Activated CD4-positive, alpha-beta T cell treated with anti-CD3 and anti-CD28 coated beads, Interleukin-2, amount 10 ng/mL, durations not matched to agents 7 days and 5 days (primary cell): Measurements from ENCODE around the gene NBR1. TPM values are rescaled to one million over a fixed set of nuclear protein-coding genes. Genes with fewer than 3 reads are reported as not detected.
"Not testable (repeated sequence)": the region's sequence is repeated elsewhere in the genome, so short reads cannot be mapped to it uniquely, and the experiment has no call there.

Source experiments
- CTCF ChIA-PET: fragments of 350-600 bp; sonication (Branson Sonifier 250); formaldehyde crosslinking; loops from one replicate; lab custom pipeline; 2021; ENCODE audit warnings: antibody characterized with exemption; lab: Charles Lee
- POLR2A ChIA-PET: fragments of 350-600 bp; sonication (Branson Sonifier 250); formaldehyde crosslinking; loops from one replicate; lab custom pipeline; 2021; ENCODE audit warnings: antibody characterized with exemption; lab: Charles Lee
- DNase-seq: peaks from one replicate; pipeline ENCODE4 v3.0.0-alpha.2; 2020
- H3K27ac Mint-ChIP-seq: one replicate; pipeline ENCODE4 v1.8.0; 2021; ENCODE audit warnings: mild to moderate bottlenecking, moderate library complexity, mixed read lengths
- H3K27me3 Mint-ChIP-seq: one replicate; pipeline ENCODE4 v1.8.0; 2021; ENCODE audit warnings: mixed read lengths
- H3K36me3 Mint-ChIP-seq: one replicate; pipeline ENCODE4 v1.8.0; 2021; ENCODE audit warnings: low read depth, mixed read lengths
- H3K4me1 Mint-ChIP-seq: one replicate; pipeline ENCODE4 v1.8.0; 2021; ENCODE audit warnings: mixed read lengths
- H3K4me3 Mint-ChIP-seq: one replicate; pipeline ENCODE4 v1.8.0; 2021; ENCODE audit warnings: mild to moderate bottlenecking, moderate library complexity, mixed read lengths
- H3K9me3 Mint-ChIP-seq: one replicate; pipeline ENCODE4 v1.8.0; 2021; ENCODE audit warnings: mixed read lengths
- total RNA-seq, 2 experiments: library from RNA; stranded (reverse); gene quantifications; one replicate each; pipeline ENCODE4 v1.2.3, GENCODE V29; 2021

NBR1 gene, protein sequence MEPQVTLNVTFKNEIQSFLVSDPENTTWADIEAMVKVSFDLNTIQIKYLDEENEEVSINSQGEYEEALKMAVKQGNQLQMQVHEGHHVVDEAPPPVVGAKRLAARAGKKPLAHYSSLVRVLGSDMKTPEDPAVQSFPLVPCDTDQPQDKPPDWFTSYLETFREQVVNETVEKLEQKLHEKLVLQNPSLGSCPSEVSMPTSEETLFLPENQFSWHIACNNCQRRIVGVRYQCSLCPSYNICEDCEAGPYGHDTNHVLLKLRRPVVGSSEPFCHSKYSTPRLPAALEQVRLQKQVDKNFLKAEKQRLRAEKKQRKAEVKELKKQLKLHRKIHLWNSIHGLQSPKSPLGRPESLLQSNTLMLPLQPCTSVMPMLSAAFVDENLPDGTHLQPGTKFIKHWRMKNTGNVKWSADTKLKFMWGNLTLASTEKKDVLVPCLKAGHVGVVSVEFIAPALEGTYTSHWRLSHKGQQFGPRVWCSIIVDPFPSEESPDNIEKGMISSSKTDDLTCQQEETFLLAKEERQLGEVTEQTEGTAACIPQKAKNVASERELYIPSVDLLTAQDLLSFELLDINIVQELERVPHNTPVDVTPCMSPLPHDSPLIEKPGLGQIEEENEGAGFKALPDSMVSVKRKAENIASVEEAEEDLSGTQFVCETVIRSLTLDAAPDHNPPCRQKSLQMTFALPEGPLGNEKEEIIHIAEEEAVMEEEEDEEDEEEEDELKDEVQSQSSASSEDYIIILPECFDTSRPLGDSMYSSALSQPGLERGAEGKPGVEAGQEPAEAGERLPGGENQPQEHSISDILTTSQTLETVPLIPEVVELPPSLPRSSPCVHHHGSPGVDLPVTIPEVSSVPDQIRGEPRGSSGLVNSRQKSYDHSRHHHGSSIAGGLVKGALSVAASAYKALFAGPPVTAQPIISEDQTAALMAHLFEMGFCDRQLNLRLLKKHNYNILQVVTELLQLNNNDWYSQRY
- total RNA-seq = 10 to 100 TPM; 53.9 to 54.3 TPM

DNA sequence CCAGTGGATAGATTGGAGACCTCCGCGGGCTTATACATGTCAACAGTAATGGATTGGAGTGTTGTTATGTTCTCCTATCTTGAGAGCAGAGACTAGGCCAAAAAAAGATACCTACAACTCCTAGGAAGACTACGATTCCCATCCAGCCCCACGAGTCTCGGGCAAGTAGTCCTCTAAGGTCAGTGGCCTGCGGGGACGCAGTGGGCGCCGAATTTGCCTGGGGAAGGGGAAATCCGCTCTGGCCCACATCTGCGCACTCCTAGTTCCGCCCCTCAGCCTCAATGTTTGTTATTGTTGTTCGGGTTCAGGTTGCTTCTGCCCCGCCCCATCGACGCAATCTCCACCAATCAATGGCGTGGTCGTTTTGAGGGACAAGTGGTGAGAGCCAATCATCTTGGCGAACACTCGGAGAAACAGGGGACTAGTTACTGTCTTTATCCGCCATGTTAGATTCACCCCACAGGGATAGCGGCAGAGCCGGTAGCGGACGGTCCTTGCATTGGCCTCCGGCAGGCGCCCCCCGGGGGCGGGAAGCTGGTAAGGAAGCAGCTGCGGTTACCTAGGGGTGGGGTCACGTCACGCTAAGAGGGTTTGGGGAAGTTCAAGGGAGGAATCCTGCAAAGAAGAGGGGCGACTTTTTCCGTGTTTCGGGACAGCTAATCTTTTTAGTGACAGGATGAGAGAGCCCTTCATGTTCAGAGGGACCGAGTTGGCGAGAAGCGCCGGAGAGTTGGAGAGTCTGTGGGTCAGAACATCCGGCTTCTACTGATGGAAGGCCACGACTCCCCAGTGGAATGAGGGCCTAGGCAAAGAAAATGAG is at the start of gene NBR1:
TSS of gene NBR1 (plus strand) at position 449 of the 820 bp plus-strand sequence. CDS start 4,586 bp downstream, outside the sequence.
- peak; percentile 98 for DNase-seq
- H3K4me3 Mint-ChIP-seq = no peak within 1 kb of the TSS
- H3K27me3 Mint-ChIP-seq = no peaks in the 10 kb centered on the region
- H3K36me3 Mint-ChIP-seq = peaks cover 22% of the 10 kb centered on the region
- H3K27ac Mint-ChIP-seq = no peak within 1 kb of the TSS
- POLR2A ChIA-PET = interaction anchor here (0.6 to 1.5 kb wide), 4 partner anchors 11 to 144 kb away, joined by 3 to 14 read pairs (median 6); no protein-coding TSS in a partner anchor
- CTCF ChIA-PET = interaction anchor here (1.9 kb wide), 1 partner anchor 19 kb away, joined by 8 read pairs; no protein-coding TSS in a partner anchor
- no peaks in the 10 kb centered on the region for H3K9me3 Mint-ChIP-seq
- H3K4me1 Mint-ChIP-seq = peaks cover 39% of the 10 kb centered on the region

DNA sequence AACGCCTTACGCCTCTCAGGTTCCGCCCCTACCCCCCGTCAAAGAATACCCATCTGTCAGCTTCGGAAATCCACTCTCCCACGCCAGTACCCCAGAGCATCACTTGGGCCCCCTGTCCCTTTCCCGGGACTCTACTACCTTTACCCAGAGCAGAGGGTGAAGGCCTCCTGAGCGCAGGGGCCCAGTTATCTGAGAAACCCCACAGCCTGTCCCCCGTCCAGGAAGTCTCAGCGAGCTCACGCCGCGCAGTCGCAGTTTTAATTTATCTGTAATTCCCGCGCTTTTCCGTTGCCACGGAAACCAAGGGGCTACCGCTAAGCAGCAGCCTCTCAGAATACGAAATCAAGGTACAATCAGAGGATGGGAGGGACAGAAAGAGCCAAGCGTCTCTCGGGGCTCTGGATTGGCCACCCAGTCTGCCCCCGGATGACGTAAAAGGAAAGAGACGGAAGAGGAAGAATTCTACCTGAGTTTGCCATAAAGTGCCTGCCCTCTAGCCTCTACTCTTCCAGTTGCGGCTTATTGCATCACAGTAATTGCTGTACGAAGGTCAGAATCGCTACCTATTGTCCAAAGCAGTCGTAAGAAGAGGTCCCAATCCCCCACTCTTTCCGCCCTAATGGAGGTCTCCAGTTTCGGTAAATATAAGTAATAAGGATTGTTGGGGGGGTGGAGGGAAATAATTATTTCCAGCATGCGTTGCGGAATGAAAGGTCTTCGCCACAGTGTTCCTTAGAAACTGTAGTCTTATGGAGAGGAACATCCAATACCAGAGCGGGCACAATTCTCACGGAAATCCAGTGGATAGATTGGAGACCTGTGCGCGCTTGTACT is 45.7 kb upstream of the NBR1 start, which contains the start of gene BRCA1:
TSS of gene BRCA1 (minus strand) at position 232 of the 834 bp plus-strand sequence. CDS start 1,268 bp downstream, outside the sequence.
- DNase-seq = peak; percentile 98
- no peaks in the 10 kb centered on the region for H3K27me3 Mint-ChIP-seq
- H3K4me3 Mint-ChIP-seq = peak within 1 kb of the TSS; percentile 96
- peaks cover 29% of the 10 kb centered on the region for H3K36me3 Mint-ChIP-seq
- ChIA-PET POLR2A (interaction anchor here (0.6 to 0.9 kb wide), 5 partner anchors 45 to 235 kb away, joined by 3 to 8 read pairs (median 3); partner anchors contain the start of genes IFI35 and TMEM106A), CTCF (interaction anchor here (0.6 to 0.9 kb wide), 3 partner anchors 12 to 280 kb away, joined by 3 read pairs; no protein-coding TSS in a partner anchor)
- no peaks in the 10 kb centered on the region for H3K9me3 Mint-ChIP-seq
- H3K4me1 Mint-ChIP-seq = peaks cover 35% of the 10 kb centered on the region
- peak within 1 kb of the TSS; percentile 97 for H3K27ac Mint-ChIP-seq

- H3K4me3 Mint-ChIP-seq = peak overlapping the region; percentile 96
- H3K36me3 Mint-ChIP-seq = peaks cover 29% of the 10 kb centered on the region
- H3K27me3 Mint-ChIP-seq = no peaks in the 10 kb centered on the region
- DNase-seq = no peak
- H3K27ac Mint-ChIP-seq = peak overlapping the region; percentile 97
- peaks cover 40% of the 10 kb centered on the region for H3K4me1 Mint-ChIP-seq
- POLR2A ChIA-PET = no interaction called here
- CTCF ChIA-PET = interaction anchor here (0.7 kb wide), 1 partner anchor 15 kb away, joined by 3 read pairs; no protein-coding TSS in a partner anchor
- no peaks in the 10 kb centered on the region for H3K9me3 Mint-ChIP-seq
Measured at GRCh38 chr17:43125967-43126910, 44.8 kb upstream of the NBR1 start.

DNA sequence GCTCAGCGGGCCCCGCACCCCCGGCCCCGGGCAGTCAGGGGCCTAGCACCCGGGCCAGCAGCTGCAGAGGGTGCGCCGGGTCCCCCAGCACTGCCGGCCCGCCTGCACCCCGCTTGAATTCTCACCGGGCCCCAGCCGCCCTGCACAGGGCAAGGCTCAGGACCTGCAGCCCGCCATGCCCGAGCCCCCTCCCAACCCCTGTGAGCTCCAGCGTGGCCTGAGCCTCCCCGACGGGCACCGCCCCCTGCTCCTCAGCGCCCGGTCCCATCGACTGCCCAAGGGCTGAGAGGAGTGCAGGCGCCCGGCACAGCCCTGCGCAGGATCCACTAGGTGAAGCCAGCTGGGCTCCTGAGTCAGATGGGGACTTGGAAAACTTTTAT is 44.1 kb upstream of the NBR1 start:
- H3K9me3 Mint-ChIP-seq = no peaks in the 10 kb centered on the region
- POLR2A ChIA-PET = no interaction called here
- H3K4me1 Mint-ChIP-seq = peaks cover 38% of the 10 kb centered on the region

GRCh38 chr17:43127333-43127876 is 43.6 kb upstream of the NBR1 start:
- Mint-ChIP-seq H3K4me3 (peak overlapping the region; percentile 65), H3K36me3 (peaks cover 29% of the 10 kb centered on the region), H3K27ac (peak overlapping the region; percentile 72), H3K4me1 (peaks cover 35% of the 10 kb centered on the region)
- H3K9me3 Mint-ChIP-seq, DNase-seq, POLR2A ChIA-PET, H3K27me3 Mint-ChIP-seq: not testable (repeated sequence)
- CTCF ChIA-PET = interaction anchor here (1.9 kb wide), 1 partner anchor 13 kb away, joined by 7 read pairs; no protein-coding TSS in a partner anchor

More for the DNA sequence above, 44.1 kb upstream of the NBR1 start:
- peak overlapping the region; percentile 72 for H3K27ac Mint-ChIP-seq
- peak overlapping the region; percentile 65 for H3K4me3 Mint-ChIP-seq
- CTCF ChIA-PET = no interaction called here
- no peaks in the 10 kb centered on the region for H3K27me3 Mint-ChIP-seq
- peaks cover 27% of the 10 kb centered on the region for H3K36me3 Mint-ChIP-seq
- DNase-seq = no peak

DNA sequence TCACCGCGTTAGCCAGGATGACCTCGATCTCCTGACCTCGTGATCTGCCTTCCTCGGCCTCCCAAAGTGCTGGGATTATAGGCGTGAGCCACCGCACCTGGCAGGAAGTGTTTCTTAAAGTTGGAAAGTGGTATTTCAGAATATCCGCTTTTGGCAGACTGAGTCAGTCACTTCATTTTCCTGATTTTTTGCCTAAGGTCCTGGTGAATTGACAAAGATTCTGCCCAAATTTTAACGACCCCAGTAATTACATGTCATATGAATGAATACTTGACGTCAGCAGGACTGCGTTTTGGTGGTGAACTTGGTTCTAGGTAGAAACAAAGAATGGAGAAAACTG is 41.4 kb upstream of the NBR1 start:
- DNase-seq = no peak
- Mint-ChIP-seq H3K4me1 (peaks cover 25% of the 10 kb centered on the region), H3K9me3 (no peaks in the 10 kb centered on the region), H3K36me3 (peaks cover 34% of the 10 kb centered on the region), H3K27me3 (no peaks in the 10 kb centered on the region), H3K27ac (no peak overlapping the region), H3K4me3 (no peak overlapping the region)
- POLR2A ChIA-PET = no interaction called here
- CTCF ChIA-PET = interaction anchor here (0.9 to 1.9 kb wide), 2 partner anchors 11 to 84 kb away, joined by 3 to 7 read pairs; no protein-coding TSS in a partner anchor

DNA sequence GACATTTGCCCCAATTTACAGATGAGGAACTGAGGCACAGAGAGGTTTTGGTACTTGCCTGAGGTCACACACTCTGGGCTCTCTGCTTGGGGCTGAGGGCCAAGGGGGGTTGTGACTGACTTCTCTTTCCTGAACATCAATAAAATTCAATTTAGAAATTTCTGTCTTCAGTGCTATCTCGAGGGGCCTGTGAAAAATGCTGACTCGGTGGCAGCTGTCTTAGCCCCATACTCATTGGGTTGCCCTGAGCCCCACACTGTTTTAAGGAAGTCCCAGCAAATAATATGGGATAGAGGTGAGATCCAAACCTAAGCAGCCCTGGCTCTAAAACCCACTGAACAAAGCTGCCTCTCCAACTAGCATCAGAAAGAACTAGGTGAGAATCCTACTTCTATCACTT is 38.9 kb upstream of the NBR1 start:
- no peak overlapping the region for H3K27ac Mint-ChIP-seq
- no peaks in the 10 kb centered on the region for H3K27me3 Mint-ChIP-seq
- H3K4me1 Mint-ChIP-seq = peaks cover 23% of the 10 kb centered on the region
- ChIA-PET POLR2A (no interaction called here), CTCF (interaction anchor here (0.6 to 0.7 kb wide), 2 partner anchors 69 to 523 kb away, joined by 3 to 4 read pairs; partner anchors contain the start of gene RETREG3)
- no peak for DNase-seq
- no peaks in the 10 kb centered on the region for H3K9me3 Mint-ChIP-seq
- peaks cover 31% of the 10 kb centered on the region for H3K36me3 Mint-ChIP-seq
- no peak overlapping the region for H3K4me3 Mint-ChIP-seq

DNA sequence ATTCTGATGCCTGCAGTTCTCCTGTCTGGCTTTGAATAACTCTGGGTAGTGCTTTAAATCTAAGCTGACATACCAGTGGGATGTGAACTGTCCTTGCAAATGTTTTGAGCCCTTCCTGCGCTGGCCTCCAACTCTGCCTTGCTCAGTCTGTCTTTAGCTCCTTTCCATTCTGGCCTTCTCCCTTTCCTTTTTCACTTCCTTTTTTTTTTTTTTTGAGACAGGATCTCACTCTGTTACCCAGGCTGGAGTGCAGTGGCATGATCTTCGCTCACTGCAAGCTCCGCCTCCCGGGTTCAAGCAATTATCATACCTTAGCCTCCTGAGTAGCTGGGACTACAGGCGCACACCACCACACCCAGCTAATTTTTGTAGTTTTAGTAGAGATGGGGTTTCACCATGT is 37.6 kb upstream of the NBR1 start:
- H3K4me1 Mint-ChIP-seq = peaks cover 14% of the 10 kb centered on the region
- H3K36me3 Mint-ChIP-seq = peaks cover 20% of the 10 kb centered on the region
- H3K27ac Mint-ChIP-seq, H3K4me3 Mint-ChIP-seq, H3K9me3 Mint-ChIP-seq, DNase-seq, POLR2A ChIA-PET, H3K27me3 Mint-ChIP-seq: not testable (repeated sequence)
- CTCF ChIA-PET = interaction anchor here (0.6 kb wide), 1 partner anchor 76 kb away, joined by 3 read pairs; no protein-coding TSS in a partner anchor

DNA sequence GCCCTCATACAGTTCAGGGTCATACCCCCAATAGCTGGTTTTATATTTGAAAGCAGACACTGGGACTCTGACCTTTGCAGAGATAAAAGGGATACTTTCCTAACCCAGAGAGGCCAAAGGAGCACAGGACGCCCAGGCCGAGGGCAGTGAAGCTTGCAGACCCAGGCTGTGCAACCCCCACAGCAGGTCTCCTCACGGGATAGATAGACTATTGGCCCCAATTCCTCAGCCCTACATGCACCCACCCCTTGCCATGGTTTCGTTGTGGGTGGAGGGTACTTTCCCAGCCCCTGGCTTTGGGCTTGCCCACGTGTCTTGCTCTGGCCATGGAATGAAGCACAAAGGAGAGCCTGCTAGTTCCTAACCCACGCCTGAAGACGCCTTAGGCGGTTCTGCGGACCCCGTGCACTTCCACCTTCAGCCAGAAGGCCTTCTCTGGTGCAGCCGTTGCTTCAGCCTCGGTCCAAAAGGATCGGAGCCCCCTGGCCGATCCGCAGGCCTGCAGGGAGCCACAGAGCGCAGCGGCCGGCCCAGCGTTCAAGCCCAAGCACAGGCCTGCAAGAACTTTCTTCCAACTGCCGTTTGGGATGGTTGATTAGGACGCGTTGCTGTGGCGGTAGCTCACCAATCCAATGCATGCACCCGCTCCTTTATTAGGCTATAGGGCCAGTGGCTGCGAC is 36.1 kb upstream of the NBR1 start:
- no peaks in the 10 kb centered on the region for H3K9me3 Mint-ChIP-seq
- H3K36me3 Mint-ChIP-seq = peaks cover 18% of the 10 kb centered on the region
- ChIA-PET CTCF (no interaction called here), POLR2A (no interaction called here)
- peaks cover 14% of the 10 kb centered on the region for H3K4me1 Mint-ChIP-seq
- DNase-seq = no peak
- H3K27ac Mint-ChIP-seq = no peak overlapping the region
- H3K27me3 Mint-ChIP-seq = no peaks in the 10 kb centered on the region
- no peak overlapping the region for H3K4me3 Mint-ChIP-seq

DNA sequence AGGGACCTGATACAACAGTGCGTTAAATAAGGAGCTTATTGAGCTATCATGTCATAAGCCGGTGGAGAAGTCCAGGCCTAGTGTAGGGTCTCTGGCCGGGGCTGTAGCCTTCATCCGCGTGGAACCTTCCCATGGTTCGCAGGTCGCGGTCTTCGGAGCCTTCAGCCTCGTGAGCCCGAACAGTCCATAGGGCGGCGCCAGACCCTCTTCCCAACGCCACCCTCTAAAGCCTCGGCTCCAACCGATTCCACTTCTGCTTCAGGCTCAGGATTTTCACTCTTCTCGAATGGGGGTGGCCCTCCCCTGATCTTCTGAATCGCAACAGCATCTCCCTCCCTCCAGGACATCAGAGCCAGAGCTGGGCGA is 35.6 kb upstream of the NBR1 start:
- CTCF ChIA-PET = no interaction called here
- no peaks in the 10 kb centered on the region for H3K9me3 Mint-ChIP-seq

More for the DNA sequence above, 35.6 kb upstream of the NBR1 start:
- Mint-ChIP-seq H3K27ac (no peak overlapping the region), H3K4me1 (peaks cover 14% of the 10 kb centered on the region), H3K27me3 (no peaks in the 10 kb centered on the region), H3K4me3 (no peak overlapping the region), H3K36me3 (peaks cover 18% of the 10 kb centered on the region)
- DNase-seq = no peak
- POLR2A ChIA-PET = no interaction called here
